K562 (cell line): Measurements from ENCODE around the gene AIRE.

ENCODE experiments used
- COPS2 ChIP-seq: fragments of 450-650 bp; conservative IDR thresholded peaks from 2 replicates; pipeline ENCODE4 v1.6.1; 2016; ENCODE audit warnings: mild to moderate bottlenecking, moderate library complexity
- CTCF ChIP-seq, 3 experiments: IDR thresholded peaks in 2 of 3; conservative IDR thresholded peaks in 1 of 3; 2 replicates each; pipeline ENCODE4 v1.5.1; 2011 to 2012; ENCODE audit warnings: low read length in 3 of 3, mild to moderate bottlenecking in 3 of 3, control low read depth in 2 of 3, improper control_type of control experiment in 1 of 3, inconsistent platforms in 1 of 3, low read depth in 1 of 3, mixed read lengths in 1 of 3, moderate library complexity in 1 of 3; ENCODE audit not compliant: insufficient read depth in 2 of 3
- GABPA ChIP-seq: fragments of 200-800 bp; sonication (Bioruptor generic); conservative IDR thresholded peaks from 2 replicates; pipeline ENCODE4 v1.6.1; 2016; ENCODE audit warnings: low read depth, missing genetic modification characterization, missing compliant biosample characterization
- NFE2L1 ChIP-seq: fragments of 450-650 bp; IDR thresholded peaks from 2 replicates; pipeline ENCODE4 v1.6.1; 2016; ENCODE audit warnings: missing genetic modification characterization, low read depth, mild to moderate bottlenecking, missing compliant biosample characterization, moderate library complexity, borderline replicate concordance
- ZFP91 ChIP-seq: sonication (generic); formaldehyde crosslinking; IDR thresholded peaks from 2 replicates; pipeline ENCODE4 v1.8.0; 2022; ENCODE audit warnings: mild to moderate bottlenecking, missing genetic modification reagents
- ZNF24 ChIP-seq: fragments of 450-650 bp; IDR thresholded peaks from 2 replicates; pipeline ENCODE4 v1.6.1; 2016
- ZNF512 ChIP-seq: IDR thresholded peaks from 2 replicates; pipeline ENCODE4 v1.6.1; 2016; ENCODE audit warnings: missing genetic modification characterization, missing compliant biosample characterization
- ZNF695 ChIP-seq: fragments of 450-650 bp; formaldehyde crosslinking; IDR thresholded peaks from 2 replicates; pipeline ENCODE4 v1.4.0; 2020; ENCODE audit warnings: mild to moderate bottlenecking, moderate library complexity
- TF ChIP-seq, protein P1 (sequence below): sonication (generic); formaldehyde crosslinking; IDR thresholded peaks from 2 replicates; pipeline ENCODE4 v1.8.1; 2022; ENCODE audit warnings: missing genetic modification reagents

- TF ChIP-seq ZNF24 (no peak), COPS2 (no peak), CTCF (IDR thresholded peaks at IDR 0.05 in 2 of 3, conservative IDR thresholded peaks at IDR 0.05 in 1 of 3; ENCODE audit: insufficient read depth in 2 of 3, low read depth in 1 of 3, low read length in 3 of 3) (no peak), ZNF695 (CRISPR knock-in tag) (no peak), ZNF512 (tag) (no peak), GABPA (tag) (no peak), NFE2L1 (tag) (no peak), ZFP91 (CRISPR knock-in tag) (no peak)
- TF ChIP-seq, protein P1, sequence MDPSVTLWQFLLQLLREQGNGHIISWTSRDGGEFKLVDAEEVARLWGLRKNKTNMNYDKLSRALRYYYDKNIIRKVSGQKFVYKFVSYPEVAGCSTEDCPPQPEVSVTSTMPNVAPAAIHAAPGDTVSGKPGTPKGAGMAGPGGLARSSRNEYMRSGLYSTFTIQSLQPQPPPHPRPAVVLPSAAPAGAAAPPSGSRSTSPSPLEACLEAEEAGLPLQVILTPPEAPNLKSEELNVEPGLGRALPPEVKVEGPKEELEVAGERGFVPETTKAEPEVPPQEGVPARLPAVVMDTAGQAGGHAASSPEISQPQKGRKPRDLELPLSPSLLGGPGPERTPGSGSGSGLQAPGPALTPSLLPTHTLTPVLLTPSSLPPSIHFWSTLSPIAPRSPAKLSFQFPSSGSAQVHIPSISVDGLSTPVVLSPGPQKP (CRISPR knock-in tag): no peak
Measured at GRCh38 chr21:44272284-44272858, 13.3 kb upstream of the AIRE start.
